Measurements from ENCODE around the gene TMEM45B. TPM values are rescaled to one million over a fixed set of nuclear protein-coding genes. Genes with fewer than 3 reads are reported as not detected.
"Not testable (repeated sequence)": the region's sequence is repeated elsewhere in the genome, so short reads cannot be mapped to it uniquely, and the experiment has no call there.

The TMEM45B gene
- total RNA-seq, 2 donors from 2014 or later = not detected

GRCh38 chr11:129846508-129847335 is 31.1 kb downstream of the TMEM45B start:
- DNase-seq (no peak), ATAC-seq (no peak)
- intact Hi-C loops (cut with DNase I) = no loop called here

GRCh38 chr11:129847361-129847760 is 31.7 kb downstream of the TMEM45B start:
- ATAC-seq; intact Hi-C loops (cut with DNase I); DNase-seq: not testable (repeated sequence)

GRCh38 chr11:129849447-129850130 is 33.9 kb downstream of the TMEM45B start:
- intact Hi-C loops (cut with DNase I) = no loop called here
- no peak for ATAC-seq
- DNase-seq = no peak

- DNase-seq (no peak), ATAC-seq (no peak)
- intact Hi-C loops (cut with DNase I) = no loop called here
Observed at GRCh38 chr11:129852125-129852740, 36.6 kb downstream of the TMEM45B start.

- ATAC-seq (peak; percentile 56 to 63), DNase-seq (peak; percentile 42)
- intact Hi-C loops (cut with DNase I) = no loop called here
Observed at GRCh38 chr11:129853518-129854231, 38.0 kb downstream of the TMEM45B start.

GRCh38 chr11:129854232-129854805 is 38.7 kb downstream of the TMEM45B start:
- intact Hi-C loops (cut with DNase I) = no loop called here
- DNase-seq (no peak), ATAC-seq (peak in 1 of 2 donors; percentile 54)

GRCh38 chr11:129855086-129855485 is 39.4 kb downstream of the TMEM45B start:
- intact Hi-C loops (cut with DNase I) = no loop called here
- DNase-seq = no peak
- no peak for ATAC-seq

- intact Hi-C loops (cut with DNase I) = no loop called here
- ATAC-seq = no peak
- DNase-seq = no peak
Observed at GRCh38 chr11:129856036-129856435, 40.4 kb downstream of the TMEM45B start.

- ATAC-seq (peak; percentile 83 to 96), DNase-seq (peak; percentile 54)
- intact Hi-C loops (cut with DNase I) = no loop called here
Observed at GRCh38 chr11:129861702-129862522, 46.3 kb downstream of the TMEM45B start.

GRCh38 chr11:129864811-129865210 is 49.2 kb downstream of the TMEM45B start:
- ATAC-seq = no peak

GRCh38 chr11:129865701-129866100 is 50.1 kb downstream of the TMEM45B start:
- DNase-seq (no peak), ATAC-seq (no peak)
- intact Hi-C loops (cut with DNase I) = no loop called here

More at GRCh38 chr11:129864811-129865210, 49.2 kb downstream of the TMEM45B start:
- DNase-seq = no peak
- intact Hi-C loops (cut with DNase I) = no loop called here

- DNase-seq = no peak
- intact Hi-C loops (cut with DNase I) = no loop called here
- ATAC-seq = no peak
Observed at GRCh38 chr11:129866311-129866710, 50.7 kb downstream of the TMEM45B start.

- ATAC-seq; DNase-seq; intact Hi-C loops (cut with DNase I): not testable (repeated sequence)
Observed at GRCh38 chr11:129868626-129869025, 53.0 kb downstream of the TMEM45B start.

- intact Hi-C loops (cut with DNase I) = no loop called here
- no peak for DNase-seq
Observed at GRCh38 chr11:129871914-129872313, 56.3 kb downstream of the TMEM45B start.

GRCh38 chr11:129880311-129880710 is 64.7 kb downstream of the TMEM45B start:
- intact Hi-C loops (cut with DNase I) = no loop called here
- DNase-seq (no peak), ATAC-seq (no peak)

More at GRCh38 chr11:129871914-129872313, 56.3 kb downstream of the TMEM45B start:
- ATAC-seq = peak in 1 of 2 donors; percentile 30

GRCh38 chr11:129881570-129882170 is 66.0 kb downstream of the TMEM45B start:
- intact Hi-C loops (cut with DNase I) = no loop called here
- no peak for DNase-seq
- ATAC-seq = no peak

- ATAC-seq (no peak), DNase-seq (no peak)
- intact Hi-C loops (cut with DNase I) = no loop called here
Observed at GRCh38 chr11:129884581-129884980, 68.9 kb downstream of the TMEM45B start.

GRCh38 chr11:129885381-129885780 is 69.7 kb downstream of the TMEM45B start:
- DNase-seq = no peak
- ATAC-seq = no peak
- intact Hi-C loops (cut with DNase I) = no loop called here
